ENCODE results near the gene ORC2.

The ORC2 gene

GRCh38 chr2:200860092-200860795 lies 103.2 kb downstream of the ORC2 start:
- DNase-seq: no peak
